Peyer's patch (tissue), 4 donors: Measurements from ENCODE around the gene ITGAL.

Source experiments
- CTCF ChIP-seq, 6 experiments: fragments of 450-650 bp in 4 of 6; fragments of 200-600 bp in 2 of 6; sonication (generic) in 1 of 6; IDR thresholded peaks; one replicate each; pipeline ENCODE4 v1.5.1; 2017 to 2019; ENCODE audit warnings: antibody characterized with exemption in 6 of 6, mild to moderate bottlenecking in 3 of 6, moderate library complexity in 1 of 6
- POLR2A ChIP-seq, 2 donors: fragments of 450-650 bp; IDR thresholded peaks; one replicate each; pipeline ENCODE4 v1.5.1; 2017; ENCODE audit warnings: antibody characterized with exemption in 2 of 2, mild to moderate bottlenecking in 2 of 2, moderate library complexity in 2 of 2

DNA sequence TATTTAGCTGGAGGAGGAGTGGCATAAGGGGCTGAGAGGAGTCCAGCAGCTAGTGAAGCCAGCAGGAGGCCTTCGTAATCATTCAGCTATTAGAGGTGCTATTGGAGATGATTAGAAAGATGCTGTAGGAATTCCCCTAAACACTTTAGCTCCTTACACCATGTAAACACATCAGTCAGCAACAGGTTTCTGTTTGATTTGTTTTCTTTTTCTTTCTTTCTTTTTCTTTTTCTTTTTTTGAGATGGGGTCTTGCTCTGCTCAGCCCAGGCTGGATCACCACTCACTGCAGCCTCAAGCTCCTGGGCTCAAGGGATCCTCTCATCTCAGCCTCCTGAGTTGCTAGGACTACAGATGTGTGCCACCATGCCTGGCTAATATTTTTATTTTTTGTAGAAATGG, 16.2 kb upstream of the ITGAL start:
- TF ChIP-seq CTCF (IDR thresholded peaks at IDR 0.05) (no peak), POLR2A (IDR thresholded peaks at IDR 0.05) (no peak)
